Umbilical cord (tissue), 2 donors: ENCODE measurements around the gene GPR33. TPM values are rescaled to one million over a fixed set of nuclear protein-coding genes. Genes with fewer than 3 reads are reported as not detected.
"Not testable (repeated sequence)": the region's sequence is repeated elsewhere in the genome, so short reads cannot be mapped to it uniquely, and the experiment has no call there.

Source experiments
- DNase-seq: peaks from one replicate; pipeline ENCODE4 v3.0.0-alpha.2; 2015; ENCODE audit warnings: low spot score
- total RNA-seq: library from RNA; depleted of rRNA; stranded (reverse); fragments of >200 nt; gene quantifications from one replicate; pipeline ENCODE4 v1.2.3, GENCODE V29; 2014; ENCODE audit warnings: low replicate concordance; ENCODE audit not compliant: insufficient read depth

The GPR33 gene
- total RNA-seq, 1 donor from 2014 or later = not detected

DNA sequence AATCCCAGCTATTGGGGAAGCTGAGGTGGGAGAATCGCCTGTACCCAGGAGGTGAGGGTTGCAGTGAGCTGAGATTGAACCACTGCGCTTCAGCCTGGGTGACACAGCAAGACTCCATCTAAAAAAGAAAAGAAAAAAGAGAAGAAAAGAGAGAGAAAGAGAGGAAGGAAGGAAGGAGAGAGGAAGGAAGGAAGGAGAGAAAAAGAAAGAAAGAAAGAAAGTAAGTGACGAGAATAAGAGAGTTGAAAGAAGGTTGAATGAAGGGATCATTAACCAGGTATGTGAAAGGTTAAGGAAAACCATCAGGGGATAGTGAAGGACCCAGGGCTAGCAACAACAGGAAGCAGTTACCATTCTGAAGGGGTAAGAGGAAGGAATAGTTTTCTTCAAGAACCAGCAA lies 26.3 kb downstream of the GPR33 start:
- DNase-seq = no peak

DNA sequence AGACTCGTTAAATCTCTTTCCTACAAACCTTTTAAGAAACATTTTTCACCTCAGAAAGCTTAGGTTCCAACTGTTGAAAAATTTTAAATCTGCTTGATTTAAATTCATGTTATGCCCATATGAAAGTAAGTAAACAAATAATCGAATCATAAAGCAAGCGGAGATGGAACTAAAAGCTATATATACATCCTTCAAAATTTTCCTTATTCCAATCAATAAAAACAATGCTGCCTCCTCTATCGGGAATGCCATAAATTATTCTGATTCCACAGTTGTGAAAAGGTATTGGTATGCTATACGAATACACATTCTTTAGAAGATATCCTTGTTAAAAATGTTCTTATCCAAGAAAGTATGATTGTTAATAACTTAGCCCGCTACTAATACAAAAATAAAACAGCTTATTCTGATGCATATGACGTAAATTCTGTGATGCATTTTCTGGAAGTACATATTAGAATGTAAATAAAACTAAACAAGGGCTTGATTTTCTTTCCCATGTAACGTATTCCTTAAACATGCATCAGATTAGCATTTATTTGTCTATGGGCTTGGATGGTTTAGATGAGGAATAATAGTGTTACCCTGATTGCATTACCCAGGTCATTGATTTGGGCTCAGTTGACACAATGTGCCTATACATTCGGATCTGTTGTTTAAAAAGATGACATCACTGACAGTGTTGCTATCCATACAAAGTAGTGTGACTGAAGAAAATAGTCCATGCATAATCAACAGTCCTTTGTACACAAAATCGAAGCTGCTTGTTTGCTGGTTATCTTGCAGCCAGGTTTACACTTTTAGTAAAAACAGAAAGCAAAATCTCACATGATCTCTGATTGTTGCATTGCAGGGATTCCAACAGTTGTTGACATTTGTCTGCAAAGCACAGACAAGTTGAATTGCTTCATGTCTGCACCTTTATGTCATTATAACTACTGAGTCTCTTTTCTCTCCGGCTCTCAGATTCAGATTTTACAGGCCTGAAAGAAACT lies 29.9 kb downstream of the GPR33 start:
- DNase-seq = no peak

DNA sequence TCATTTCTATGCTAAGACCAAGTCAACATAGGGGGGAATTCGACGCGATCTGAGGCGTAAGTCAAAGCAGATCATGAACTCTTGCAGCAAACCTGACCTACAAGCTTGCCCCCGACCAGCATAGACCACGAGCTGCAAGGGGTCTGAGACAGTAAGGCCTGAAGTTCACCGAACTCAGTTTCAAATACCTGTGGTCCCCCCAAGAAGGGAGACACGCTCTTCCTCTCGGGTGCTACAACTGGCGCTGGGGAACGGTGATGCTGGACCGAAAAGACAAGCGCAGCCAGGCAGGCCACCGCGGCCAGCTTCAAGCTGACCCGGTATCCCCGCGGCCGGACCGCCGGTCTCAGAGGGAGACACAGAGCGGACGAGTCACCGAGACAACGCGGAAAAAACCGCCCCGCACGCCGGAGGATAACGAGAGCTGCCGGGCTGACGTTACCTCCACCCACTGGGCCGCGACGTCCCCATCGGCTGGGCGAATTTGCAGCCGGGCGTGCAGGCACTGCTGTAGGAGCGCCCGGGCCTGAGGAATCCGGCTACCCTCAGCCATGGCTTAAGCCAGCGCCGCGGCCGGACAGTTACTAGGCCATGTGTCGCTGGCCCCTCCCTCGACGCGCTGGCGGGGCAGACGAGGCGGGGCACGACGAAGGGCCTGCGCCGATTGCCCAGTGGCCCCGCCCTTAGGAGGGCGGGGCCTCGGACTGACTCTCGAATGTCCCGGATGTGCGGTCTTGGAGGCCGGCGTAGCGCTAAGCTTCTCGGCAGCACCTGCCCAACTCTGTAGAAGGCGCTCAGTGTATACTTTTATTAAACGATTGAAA lies 30.8 kb downstream of the GPR33 start, which contains the start of gene DTD2:
DTD2 (minus strand) TSS at position 666 of the 824 bp plus-strand sequence; CDS start at position 553, 113 bp downstream.
- peak; percentile 98 for DNase-seq

DNA sequence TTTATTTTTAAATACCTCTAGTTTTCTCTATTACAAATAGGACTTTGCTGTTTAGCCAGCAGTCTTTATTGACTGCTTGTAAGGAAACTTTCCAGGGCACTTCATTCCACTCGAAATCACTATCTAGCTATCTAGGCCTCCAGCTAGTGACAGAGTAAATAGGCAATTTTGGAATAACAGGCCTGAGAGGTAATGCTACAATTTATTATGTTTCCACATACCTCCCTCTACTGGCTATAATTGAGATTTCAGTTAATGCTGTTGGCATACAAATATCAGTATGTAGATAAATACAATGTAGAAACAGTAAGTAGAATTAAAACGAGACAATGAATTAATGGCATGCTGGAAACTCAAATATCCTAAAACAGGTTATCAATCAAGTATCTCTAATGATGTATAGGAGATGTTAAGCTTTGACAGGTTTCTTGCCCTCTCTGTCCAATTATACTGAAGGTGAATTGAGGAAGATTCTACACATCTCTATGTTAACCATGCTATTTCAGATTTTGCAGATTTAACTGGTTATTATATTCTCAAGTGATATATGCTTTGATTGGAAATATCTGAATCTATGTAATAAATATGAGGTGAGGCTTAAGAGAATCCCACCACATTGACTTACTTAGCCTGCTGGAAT lies 37.7 kb downstream of the GPR33 start:
- DNase-seq = peak; percentile 42

DNA sequence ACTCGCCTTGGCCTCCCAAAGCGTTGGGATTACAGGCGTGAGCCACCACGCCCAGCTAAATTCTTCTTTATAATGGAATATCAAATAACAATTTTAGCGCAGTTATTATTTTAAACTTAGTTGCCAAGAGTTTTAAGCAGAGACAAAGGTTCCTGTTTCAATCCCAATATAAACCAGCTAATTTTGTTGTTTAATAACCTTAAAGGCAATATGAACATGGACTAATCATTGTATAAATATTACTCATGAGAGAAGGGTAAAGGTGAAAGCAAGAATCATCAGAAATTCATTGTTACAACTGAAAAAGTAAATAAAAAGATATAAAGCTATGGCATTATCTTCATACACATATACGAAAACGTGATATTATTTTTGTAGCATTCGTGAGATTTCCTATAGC lies 38.7 kb downstream of the GPR33 start:
- DNase-seq = no peak

DNA sequence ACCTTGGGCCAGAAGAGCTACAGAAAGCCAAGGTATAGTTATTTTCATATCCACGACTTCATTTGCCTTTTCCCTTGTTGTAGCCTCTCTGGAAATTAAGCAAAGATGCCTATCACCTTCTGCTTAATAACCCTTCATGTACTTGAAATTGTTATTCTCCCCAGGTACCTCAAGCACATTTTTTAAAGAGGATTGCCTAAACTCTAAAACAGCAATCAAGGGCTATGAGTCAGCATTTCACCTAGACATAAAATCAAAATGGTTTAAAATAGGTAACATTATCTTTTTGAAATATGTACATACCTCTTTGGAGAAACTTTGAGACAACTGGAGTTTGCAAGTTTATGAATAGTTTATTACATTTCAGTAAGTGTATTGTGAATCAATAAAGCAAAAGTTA lies 42.1 kb downstream of the GPR33 start:
- no peak for DNase-seq

DNA sequence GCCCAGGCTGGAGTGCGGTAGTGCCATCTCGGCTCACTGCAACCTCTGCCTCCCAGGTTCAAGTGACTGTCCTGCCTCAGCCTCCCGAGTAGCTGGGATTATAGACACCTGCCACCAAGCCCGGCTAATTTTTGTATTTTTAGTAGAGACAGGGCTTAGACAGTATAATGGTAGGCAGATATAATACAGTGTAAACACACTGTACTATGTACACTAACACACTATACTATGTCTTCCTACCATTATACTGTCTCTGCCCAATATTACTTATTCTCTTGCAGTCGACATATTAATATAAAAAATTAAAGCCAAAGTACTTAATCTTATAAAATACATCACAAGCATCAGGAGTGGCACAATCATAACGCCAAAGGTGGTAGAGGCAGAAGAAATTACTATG lies 45.6 kb downstream of the GPR33 start:
- DNase-seq = no peak

DNA sequence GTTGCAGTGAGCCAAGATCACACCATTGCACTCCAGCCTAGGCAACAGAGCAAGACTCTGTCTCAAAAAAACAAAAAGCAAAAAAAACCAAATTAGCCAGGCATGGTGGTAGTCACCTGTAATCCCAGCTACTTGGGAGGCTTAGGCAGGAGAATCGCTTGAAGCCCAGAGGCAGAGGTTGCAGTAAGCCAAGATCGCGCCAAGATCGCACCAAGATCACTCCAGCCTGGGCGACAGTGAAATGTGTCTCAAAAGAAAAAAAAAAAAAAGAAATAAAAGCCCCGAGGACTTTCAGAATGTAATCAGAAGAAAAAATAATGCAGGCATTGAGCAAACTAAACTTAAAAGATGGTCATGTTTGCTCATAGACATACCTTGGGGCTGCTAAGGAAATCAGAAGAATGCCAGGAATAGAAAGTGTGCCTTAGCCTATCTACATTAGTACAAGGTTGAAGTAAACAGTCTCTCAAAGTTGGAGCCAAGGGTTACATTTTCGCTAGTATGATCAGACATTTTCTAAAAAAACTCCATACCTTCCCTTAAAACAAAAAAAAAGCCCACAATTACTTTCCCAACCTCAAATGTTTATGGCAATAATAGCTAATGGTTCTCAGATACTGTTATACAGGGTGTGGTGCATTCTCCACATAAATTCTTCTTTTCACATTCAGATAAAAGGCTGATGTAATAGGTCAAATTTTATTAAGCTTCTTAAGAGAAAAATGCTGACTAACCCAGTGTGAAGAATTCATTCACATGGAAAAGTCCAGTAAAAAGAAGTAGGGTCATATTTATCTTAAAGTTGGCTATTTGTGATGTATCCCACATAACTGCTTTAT lies 46.3 kb downstream of the GPR33 start:
- peak; percentile 77 for DNase-seq

DNA sequence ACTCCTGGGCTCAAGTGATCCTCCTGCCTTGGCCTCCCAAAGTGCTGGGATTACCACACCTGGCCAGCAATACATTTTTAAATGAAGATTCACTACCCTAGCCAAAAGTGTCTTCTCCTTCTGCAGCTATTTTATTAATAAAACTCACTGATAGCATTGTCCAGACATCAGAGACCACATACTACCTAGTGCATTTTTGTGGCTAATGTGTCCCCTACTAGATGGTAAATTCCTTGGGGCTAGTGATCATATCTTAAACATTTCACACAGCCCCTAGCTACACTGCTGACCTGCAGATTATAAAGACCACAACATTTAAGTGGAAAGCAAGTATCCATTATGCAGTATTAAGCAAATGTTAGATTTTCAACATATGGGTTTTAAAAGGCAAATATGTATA lies 47.6 kb downstream of the GPR33 start:
- no peak for DNase-seq

DNA sequence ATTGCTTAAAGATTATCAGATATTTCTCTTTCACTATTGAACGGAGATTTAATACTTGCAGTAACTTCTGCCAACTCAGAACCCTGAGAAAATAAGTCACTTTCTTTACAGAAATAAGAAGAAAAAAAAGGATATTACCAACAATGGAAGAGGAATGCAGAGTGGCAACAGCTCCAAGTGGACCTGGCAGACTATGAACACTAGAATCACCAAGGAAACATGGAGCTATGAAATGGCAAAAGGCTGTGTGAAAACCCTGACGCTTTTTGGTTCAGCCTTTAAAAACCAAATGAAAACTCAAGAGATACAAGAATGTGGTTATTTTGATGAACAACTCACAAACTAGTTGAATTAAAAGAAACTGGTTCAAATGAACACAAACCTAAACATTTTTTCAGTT lies 48.3 kb downstream of the GPR33 start:
- no peak for DNase-seq

DNA sequence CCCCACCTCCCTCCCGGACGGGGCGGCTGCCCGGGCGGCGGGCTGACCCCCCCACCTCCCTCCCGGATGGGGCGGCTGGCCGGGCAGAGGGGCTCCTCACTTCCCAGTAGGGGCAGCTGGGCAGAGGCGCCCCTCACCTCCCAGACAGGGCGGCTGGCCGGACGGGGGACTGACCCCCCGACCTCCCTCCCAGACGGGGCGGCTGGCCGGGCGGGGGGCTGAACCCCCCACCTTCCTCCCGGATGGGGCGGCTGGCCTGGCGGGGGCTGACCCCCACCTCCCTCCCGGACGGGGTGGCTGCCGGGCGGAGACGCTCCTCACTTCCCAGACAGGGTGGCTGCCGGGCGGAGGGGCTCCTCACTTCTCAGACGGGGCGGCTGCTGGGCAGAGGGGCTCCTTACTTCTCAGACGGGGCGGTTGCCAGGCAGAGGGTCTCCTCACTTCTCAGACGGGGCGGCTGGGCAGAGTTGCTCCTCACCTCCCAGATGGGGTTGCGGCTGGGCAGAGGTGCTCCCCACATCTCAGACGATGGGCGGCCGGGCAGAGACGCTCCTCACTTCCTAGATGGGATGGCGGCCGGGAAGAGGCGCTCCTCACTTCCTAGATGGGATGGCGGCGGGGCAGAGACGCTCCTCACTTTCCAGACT lies 50.7 kb downstream of the GPR33 start:
- DNase-seq = not testable (repeated sequence)

DNA sequence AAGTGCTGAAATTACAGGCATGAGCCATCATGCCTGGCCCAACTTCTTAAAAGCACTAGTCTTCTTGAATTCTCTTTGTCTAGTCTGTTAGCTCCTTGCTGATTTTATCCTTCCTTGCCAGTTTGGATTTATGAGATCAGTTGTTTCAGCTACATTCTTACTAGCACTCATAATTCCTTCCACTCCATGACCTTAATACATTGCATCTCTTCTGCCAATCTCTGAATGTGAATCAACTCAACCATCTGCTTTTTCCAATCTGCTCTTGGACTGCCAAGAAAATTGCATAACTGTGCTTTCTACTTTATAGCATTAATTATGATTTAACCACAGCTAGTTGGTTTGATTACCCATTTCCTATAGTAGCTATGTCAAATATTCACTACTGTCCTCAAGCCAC lies 52.6 kb downstream of the GPR33 start:
- peak; percentile 72 for DNase-seq

Other genes starting within 250 kb of the GPR33 start
- 55.6 TPM for gene HEATR5A, start 67.5 kb downstream of the GPR33 start, total RNA-seq
- gene DTD2, start 30.5 kb downstream of the GPR33 start, total RNA-seq = 85.7 TPM
- 27.0 TPM for gene NUBPL, start 73.4 kb upstream of the GPR33 start, total RNA-seq